ENCODE measurements around the gene MYLK. TPM values are rescaled to one million over a fixed set of nuclear protein-coding genes. Genes with fewer than 3 reads are reported as not detected.
A peak's percentile ranks its signal among the peaks of the same experiment; 100 is the strongest.

MYLK gene
- total RNA-seq, 1 donor from 2014 or later: 11.1 TPM

- Histone ChIP-seq H3K27me3 (ENCODE audit: low read depth) (peaks cover 24% of the 10 kb centered on the region), H3K27ac (replicated peaks) (no peak overlapping the region), H3K4me1 (peaks cover 8% of the 10 kb centered on the region), H3K36me3 (no peaks in the 10 kb centered on the region), H3K9me3 (replicated peaks) (peaks cover 5% of the 10 kb centered on the region), H3K4me3 (peak overlapping the region; percentile 66)
- no peak for TF ChIP-seq CTCF (IDR thresholded peaks at IDR 0.05; ENCODE audit: borderline replicate concordance)
- intact Hi-C loops (cut with micrococcal nuclease): no loop called here
- DNase-seq: no peak
These were observed 380 bp downstream of the MYLK start for GRCh38 chr3:123883701-123884202.

GRCh38 chr3:123883111-123883510, 1.0 kb downstream of the MYLK start:
- H3K4me3 ChIP-seq: peak overlapping the region; percentile 66
- no peak for DNase-seq
- intact Hi-C loops (cut with micrococcal nuclease): no loop called here
- peaks cover 24% of the 10 kb centered on the region for H3K27me3 ChIP-seq (ENCODE audit: low read depth)
- no peak for TF ChIP-seq CTCF (IDR thresholded peaks at IDR 0.05; ENCODE audit: borderline replicate concordance)
- peaks cover 5% of the 10 kb centered on the region for H3K9me3 ChIP-seq (replicated peaks)
- no peak overlapping the region for H3K27ac ChIP-seq (replicated peaks)
- H3K36me3 ChIP-seq: no peaks in the 10 kb centered on the region
- H3K4me1 ChIP-seq: peaks cover 8% of the 10 kb centered on the region

DNA sequence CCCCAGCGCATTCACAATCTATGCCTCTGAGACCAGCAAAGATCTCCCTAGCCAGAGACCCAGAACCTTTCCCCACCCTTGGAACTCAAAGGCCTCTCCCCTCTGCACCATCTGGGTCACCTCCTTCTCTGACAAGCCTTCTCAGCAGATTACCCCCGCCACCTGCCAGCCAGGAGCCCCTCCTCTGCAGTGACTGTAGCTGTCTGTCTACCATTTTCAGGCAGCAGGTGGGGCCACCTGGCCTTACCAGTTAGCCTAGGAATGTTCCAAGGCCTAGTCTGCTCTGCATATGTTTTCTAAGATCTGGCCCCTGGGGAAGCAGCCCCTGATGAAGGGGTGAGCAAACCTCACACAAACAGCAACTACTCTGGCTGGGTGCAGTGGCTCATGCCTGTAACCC, 2.4 kb downstream of the MYLK start:
- H3K27ac ChIP-seq (replicated peaks): no peak overlapping the region
- intact Hi-C loops (cut with micrococcal nuclease): no loop called here

GRCh38 chr3:123880998-123881561, 3.1 kb downstream of the MYLK start:
- no peaks in the 10 kb centered on the region for H3K36me3 ChIP-seq
- H3K9me3 ChIP-seq (replicated peaks): no peaks in the 10 kb centered on the region
- peaks cover 24% of the 10 kb centered on the region for H3K27me3 ChIP-seq (ENCODE audit: low read depth)
- no peak overlapping the region for H3K27ac ChIP-seq (replicated peaks)
- H3K4me3 ChIP-seq: no peak overlapping the region
- H3K4me1 ChIP-seq: peaks cover 8% of the 10 kb centered on the region
- intact Hi-C loops (cut with micrococcal nuclease): no loop called here
- peak; percentile 33 for TF ChIP-seq CTCF (IDR thresholded peaks at IDR 0.05; ENCODE audit: borderline replicate concordance)
- DNase-seq: no peak

More for the DNA sequence above, 2.4 kb downstream of the MYLK start:
- no peak for TF ChIP-seq CTCF (IDR thresholded peaks at IDR 0.05; ENCODE audit: borderline replicate concordance)
- Histone ChIP-seq H3K4me3 (no peak overlapping the region), H3K4me1 (peaks cover 8% of the 10 kb centered on the region), H3K27me3 (ENCODE audit: low read depth) (peaks cover 24% of the 10 kb centered on the region), H3K9me3 (replicated peaks) (no peaks in the 10 kb centered on the region), H3K36me3 (no peaks in the 10 kb centered on the region)
- no peak for DNase-seq

DNA sequence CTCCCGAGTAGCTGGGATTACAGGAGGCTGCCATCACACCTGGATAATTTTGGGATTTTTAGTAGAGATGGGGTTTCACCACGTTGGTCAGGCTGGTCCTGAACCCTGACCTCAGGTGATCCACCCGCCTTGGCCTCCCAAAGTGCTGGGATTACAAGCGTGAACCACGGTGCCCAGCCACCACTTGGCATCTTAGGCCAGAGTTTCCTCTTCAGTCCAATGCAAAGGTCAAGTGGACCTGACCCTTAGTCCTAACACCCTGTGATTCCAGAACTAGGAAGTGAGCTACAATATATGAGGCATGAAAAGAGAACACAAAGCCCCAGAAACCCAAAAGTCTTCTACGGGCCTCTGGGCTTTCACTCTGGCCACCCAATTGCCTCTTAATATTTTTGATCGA, 5.3 kb downstream of the MYLK start:
- Histone ChIP-seq H3K4me1 (peaks cover 6% of the 10 kb centered on the region), H3K27ac (replicated peaks) (no peak overlapping the region), H3K36me3 (no peaks in the 10 kb centered on the region), H3K27me3 (ENCODE audit: low read depth) (peaks cover 22% of the 10 kb centered on the region), H3K9me3 (replicated peaks) (no peaks in the 10 kb centered on the region), H3K4me3 (no peak overlapping the region)
- no peak for DNase-seq
- intact Hi-C loops (cut with micrococcal nuclease): no loop called here
- no peak for TF ChIP-seq CTCF (IDR thresholded peaks at IDR 0.05; ENCODE audit: borderline replicate concordance)

Measured in left ventricle myocardium inferior (tissue), 1 donor.